K562 (cell line): ENCODE measurements around the gene SPTLC1. TPM values are rescaled to one million over a fixed set of nuclear protein-coding genes. Genes with fewer than 3 reads are reported as not detected.

Experiments used
- ATAC-seq: fragments of 200-7000 bp; cut with Tn5 transposase; 3 replicates; pipeline ENCODE4 v1.9.1; 2020; ENCODE audit warnings: moderate library complexity
- BruUV-seq: library from RNA; stranded (reverse); fragments of 400-500 nt; replicated peaks from 2 replicates; lab custom pipeline; 2021; lab: Mats Ljungman, UMichigan
- CTCF ChIA-PET: fragments of 300-600 bp; formaldehyde crosslinking; extraction: SDS; loops from one replicate; lab custom pipeline; 2021; ENCODE audit warnings: low intra/inter-chr PET ratio; lab: Yijun Ruan, JAX
- POLR2A ChIA-PET: fragments of 300-600, 350-650 bp; sonication (Branson Sonifier 250); formaldehyde crosslinking; extraction: SDS; loops from one replicate; lab custom pipeline; 2021; ENCODE audit warnings: antibody characterized with exemption, inconsistent platforms; lab: Yijun Ruan, JAX
- DNase-seq, 4 experiments: peaks; one replicate each; pipeline versions ENCODE4 v3.0.0 to v3.0.0-alpha.2; 2011 to 2018; ENCODE audit warnings: low spot score in 3 of 4, mixed read lengths in 3 of 4; ENCODE audit errors: extremely low read depth in 1 of 4
- FAIRE-seq: peaks from 2 replicates; lab custom pipeline; 2011; peaks lifted over from hg19 to GRCh38; lab: Jason Lieb, UNC
- H2AFZ ChIP-seq: 2 replicates; pipeline ENCODE4 v1.6.0; 2011; ENCODE audit warnings: low read depth, low read length, control low read depth, inconsistent platforms
- H3K27ac ChIP-seq: fragments of 200-600 bp; 3 replicates; pipeline ENCODE4 v1.8.0; 2011; ENCODE audit warnings: low read depth, mild to moderate bottlenecking, control low read depth, inconsistent platforms, low read length, moderate library complexity, mixed read lengths; ENCODE audit errors: extremely low read depth
- H3K27me3 ChIP-seq, 2 experiments: fragments of 300-600 bp in 1 of 2; 2 replicates in 1 of 2; 3 replicates in 1 of 2; pipeline versions ENCODE4 v1.6.0 to v1.8.0; 2011; ENCODE audit warnings: inconsistent platforms in 2 of 2, low read length in 2 of 2, mild to moderate bottlenecking in 1 of 2, mixed read lengths in 1 of 2, moderate library complexity in 1 of 2; ENCODE audit not compliant: control insufficient read depth in 2 of 2, insufficient read depth in 2 of 2
- H3K36me3 ChIP-seq: fragments of 300-600 bp; 3 replicates; pipeline ENCODE4 v1.8.0; 2011; ENCODE audit warnings: mild to moderate bottlenecking, low read length, inconsistent platforms; ENCODE audit not compliant: control insufficient read depth, insufficient read depth
- H3K4me1 ChIP-seq, 2 experiments: fragments of 200-600 bp in 1 of 2; replicated peaks in 1 of 2; 2 replicates in 1 of 2; 3 replicates in 1 of 2; pipeline versions ENCODE4 v1.5.1 to v1.8.0; 2011; ENCODE audit warnings: inconsistent platforms in 2 of 2, low read length in 2 of 2, mild to moderate bottlenecking in 1 of 2, mixed read lengths in 1 of 2, moderate library complexity in 1 of 2; ENCODE audit not compliant: control insufficient read depth in 2 of 2, insufficient read depth in 2 of 2
- H3K4me2 ChIP-seq: 2 replicates; pipeline ENCODE4 v1.6.1; 2011; ENCODE audit warnings: low read length, control low read depth, inconsistent platforms, mixed read lengths; ENCODE audit not compliant: insufficient read depth
- H3K4me3 ChIP-seq: fragments of 200-600 bp; sonication (generic), shearing (Covaris generic); 2 replicates; pipeline ENCODE4 v1.5.1; 2016; ENCODE audit warnings: control low read depth, inconsistent platforms
- H3K79me2 ChIP-seq: fragments of 200-600 bp; 3 replicates; pipeline ENCODE4 v1.8.0; 2011; ENCODE audit warnings: low read length, inconsistent platforms; ENCODE audit not compliant: control insufficient read depth, insufficient read depth
- H3K9ac ChIP-seq, 2 experiments: 2 replicates each; pipeline versions ENCODE4 v1.6.0 to v1.6.1; 2011; ENCODE audit warnings: low read depth in 2 of 2, low read length in 2 of 2, control low read depth in 1 of 2, inconsistent platforms in 1 of 2, mild to moderate bottlenecking in 1 of 2, mixed read lengths in 1 of 2; ENCODE audit not compliant: insufficient read depth in 1 of 2
- H3K9me1 ChIP-seq: one replicate; pipeline ENCODE4 v1.6.0; 2011; ENCODE audit warnings: inconsistent platforms, mild to moderate bottlenecking, low read length, moderate library complexity; ENCODE audit not compliant: control insufficient read depth, insufficient read depth
- H3K9me3 ChIP-seq: replicated peaks from 2 replicates; pipeline ENCODE4 v1.5.1; 2011; ENCODE audit warnings: low read depth, low read length, inconsistent platforms; ENCODE audit not compliant: control insufficient read depth, insufficient read depth
- H4K20me1 ChIP-seq: replicated peaks from 2 replicates; pipeline ENCODE4 v1.6.1; 2011; ENCODE audit warnings: low read length, inconsistent platforms, mixed read lengths; ENCODE audit not compliant: control insufficient read depth, insufficient read depth
- BDP1 ChIP-seq: IDR thresholded peaks from 3 replicates; pipeline ENCODE4 v1.6.1; 2011; ENCODE audit not compliant: insufficient read length, insufficient read depth
- ELF1 ChIP-seq: fragments of 200-800 bp; sonication (Bioruptor generic); IDR thresholded peaks from 2 replicates; pipeline ENCODE4 v1.6.1; 2016; ENCODE audit warnings: missing genetic modification characterization, missing compliant biosample characterization
- KAT2B ChIP-seq: IDR thresholded peaks from one replicate; pipeline ENCODE4 v1.6.1; 2012; ENCODE audit warnings: low read depth, mild to moderate bottlenecking, control low read depth, inconsistent platforms, low read length, moderate library complexity
- NFRKB ChIP-seq: fragments of 450-650 bp; IDR thresholded peaks from 2 replicates; pipeline ENCODE4 v1.6.1; 2016; ENCODE audit warnings: low read depth
- NRF1 ChIP-seq, 2 experiments: fragments of 450-650 bp; IDR thresholded peaks in 1 of 2; conservative IDR thresholded peaks in 1 of 2; 2 replicates each; pipeline ENCODE4 v1.6.1; 2014; ENCODE audit warnings: mild to moderate bottlenecking in 2 of 2
- NUFIP1 ChIP-seq: fragments of 450-650 bp; IDR thresholded peaks from 2 replicates; pipeline ENCODE4 v1.6.1; 2018; ENCODE audit not compliant: partially characterized antibody
- ZKSCAN1 ChIP-seq: fragments of 150-350 bp; IDR thresholded peaks from 2 replicates; pipeline ENCODE4 v1.6.1; 2016; ENCODE audit warnings: low read depth, low read length
- ZNF830 ChIP-seq: fragments of 250-450 bp; sonication (Bioruptor Pico); IDR thresholded peaks from 2 replicates; pipeline ENCODE4 v1.5.0; 2021; ENCODE audit warnings: mild to moderate bottlenecking
- WGBS: fragments of 100-300 bp; shearing (Covaris generic); methylation state at CpG from one replicate; pipeline ENCODE4 v1.1.6; 2016; ENCODE audit warnings: low coverage, mixed read lengths; ENCODE audit not compliant: insufficient coverage; ENCODE audit errors: missing lambda C conversion rate; 5-methylcytosine and 5-hydroxymethylcytosine counted together
- in situ Hi-C: fragments of 300-500 bp; cut with MboI; formaldehyde crosslinking; loops from 4 replicates; pipeline ENCODE4 v1.15.0; 2018; ENCODE audit warnings: inconsistent platforms, mixed read lengths
- intact Hi-C: fragments of 100-400 bp; cut with micrococcal nuclease; formaldehyde crosslinking; loops from 2 replicates; pipeline ENCODE4 v1.14.2; 2022
- polyA plus RNA-seq, 8 experiments: library from polyadenylated mRNA; depleted of rRNA in 4 of 8; stranded (reverse) in 5 of 8; unstranded in 3 of 8; fragments of >200 nt; fragmentation: Nextera tagmentation in 2 of 8; fragmentation: Illumina TruSeq in 1 of 8; extraction: Ambion mirVana in 2 of 8; extraction: Trizol in 1 of 8; gene quantifications; 2 replicates each; pipeline versions ENCODE4 v1.2.1 to v1.2.3, GENCODE V29; 2011 to 2014; ENCODE audit warnings: inconsistent platforms in 1 of 8, missing spikeins in 1 of 8
- total RNA-seq, 7 experiments: library from RNA; depleted of rRNA in 6 of 7; stranded (reverse); fragments of >200 nt in 6 of 7; fragmentation: Illumina TruSeq in 2 of 7; extraction: Trizol in 2 of 7; gene quantifications; 2 replicates each; pipeline versions ENCODE4 v1.2.1 to v1.2.3, GENCODE V29; 2011 to 2021; ENCODE audit warnings: low replicate concordance in 1 of 7
- TF ChIP-seq, protein P1 (sequence below): fragments of 450-650 bp; IDR thresholded peaks from 2 replicates; pipeline ENCODE4 v1.6.1; 2014; ENCODE audit warnings: low read depth, mild to moderate bottlenecking, moderate library complexity, borderline replicate concordance
- TF ChIP-seq, protein P2 (sequence below): fragments of 450-650 bp; IDR thresholded peaks from 2 replicates; pipeline ENCODE4 v1.6.1; 2016; ENCODE audit warnings: antibody characterized with exemption
- TF ChIP-seq, protein P3 (sequence below), 2 experiments: fragments of 250-450 bp in 1 of 2; fragments of 450-650 bp in 1 of 2; sonication (Bioruptor Pico) in 1 of 2; IDR thresholded peaks; 2 replicates each; pipeline versions ENCODE4 v1.6.1 to v1.8.0; 2016 to 2021; ENCODE audit warnings: mild to moderate bottlenecking in 2 of 2, moderate library complexity in 2 of 2, missing compliant biosample characterization in 1 of 2, missing genetic modification characterization in 1 of 2
- TF ChIP-seq, protein P4 (sequence below): fragments of 450-650 bp; IDR thresholded peaks from 2 replicates; pipeline ENCODE4 v1.6.1; 2017; ENCODE audit warnings: antibody characterized with exemption, mild to moderate bottlenecking

The SPTLC1 gene
- total and polyA plus RNA-seq, 9 of the 15 experiments (the other 6 are each of a cell fraction or from before 2014, with no cell fraction given): 58.8 to 125 (median 84.5) TPM

DNA sequence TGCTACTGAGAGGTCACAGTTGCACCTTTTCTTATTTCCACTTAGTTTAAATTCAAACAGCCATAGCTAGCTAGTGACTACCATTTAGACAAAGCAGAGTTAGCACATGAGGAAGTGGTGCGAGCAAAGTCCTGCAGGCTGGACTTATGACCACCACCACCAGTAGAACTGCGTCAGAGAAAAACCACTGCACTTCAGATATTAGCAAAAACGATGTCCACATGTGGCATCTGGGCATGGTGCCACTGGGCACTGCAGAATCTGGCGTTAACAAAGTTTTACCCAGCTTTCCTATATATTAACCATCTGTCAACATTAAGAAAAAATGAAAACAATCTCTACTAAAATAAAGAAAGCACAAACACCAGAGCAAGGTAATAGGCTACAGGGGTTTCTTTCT is 80.1 kb downstream of the SPTLC1 start (continued):
- TF ChIP-seq ELF1 (tag): no peak
- TF ChIP-seq, protein P1, sequence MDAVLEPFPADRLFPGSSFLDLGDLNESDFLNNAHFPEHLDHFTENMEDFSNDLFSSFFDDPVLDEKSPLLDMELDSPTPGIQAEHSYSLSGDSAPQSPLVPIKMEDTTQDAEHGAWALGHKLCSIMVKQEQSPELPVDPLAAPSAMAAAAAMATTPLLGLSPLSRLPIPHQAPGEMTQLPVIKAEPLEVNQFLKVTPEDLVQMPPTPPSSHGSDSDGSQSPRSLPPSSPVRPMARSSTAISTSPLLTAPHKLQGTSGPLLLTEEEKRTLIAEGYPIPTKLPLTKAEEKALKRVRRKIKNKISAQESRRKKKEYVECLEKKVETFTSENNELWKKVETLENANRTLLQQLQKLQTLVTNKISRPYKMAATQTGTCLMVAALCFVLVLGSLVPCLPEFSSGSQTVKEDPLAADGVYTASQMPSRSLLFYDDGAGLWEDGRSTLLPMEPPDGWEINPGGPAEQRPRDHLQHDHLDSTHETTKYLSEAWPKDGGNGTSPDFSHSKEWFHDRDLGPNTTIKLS: no peak
- no peak for TF ChIP-seq KAT2B
- no peak for TF ChIP-seq NRF1 (conservative IDR thresholded peaks at IDR 0.05 in 1 of 2, IDR thresholded peaks at IDR 0.05 in 1 of 2)
- TF ChIP-seq BDP1: no peak
- TF ChIP-seq NFRKB: no peak
- TF ChIP-seq ZNF830 (CRISPR knock-in tag): no peak
- TF ChIP-seq, protein P2, sequence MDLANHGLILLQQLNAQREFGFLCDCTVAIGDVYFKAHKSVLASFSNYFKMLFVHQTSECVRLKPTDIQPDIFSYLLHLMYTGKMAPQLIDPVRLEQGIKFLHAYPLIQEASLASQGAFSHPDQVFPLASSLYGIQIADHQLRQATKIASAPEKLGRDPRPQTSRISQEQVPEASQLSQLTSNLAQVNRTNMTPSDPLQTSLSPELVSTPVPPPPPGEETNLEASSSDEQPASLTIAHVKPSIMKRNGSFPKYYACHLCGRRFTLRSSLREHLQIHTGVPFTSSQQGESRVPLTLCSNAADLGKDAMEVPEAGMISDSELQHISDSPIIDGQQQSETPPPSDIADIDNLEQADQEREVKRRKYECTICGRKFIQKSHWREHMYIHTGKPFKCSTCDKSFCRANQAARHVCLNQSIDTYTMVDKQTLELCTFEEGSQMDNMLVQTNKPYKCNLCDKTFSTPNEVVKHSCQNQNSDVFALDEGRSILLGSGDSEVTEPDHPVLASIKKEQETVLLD: no peak

DNA sequence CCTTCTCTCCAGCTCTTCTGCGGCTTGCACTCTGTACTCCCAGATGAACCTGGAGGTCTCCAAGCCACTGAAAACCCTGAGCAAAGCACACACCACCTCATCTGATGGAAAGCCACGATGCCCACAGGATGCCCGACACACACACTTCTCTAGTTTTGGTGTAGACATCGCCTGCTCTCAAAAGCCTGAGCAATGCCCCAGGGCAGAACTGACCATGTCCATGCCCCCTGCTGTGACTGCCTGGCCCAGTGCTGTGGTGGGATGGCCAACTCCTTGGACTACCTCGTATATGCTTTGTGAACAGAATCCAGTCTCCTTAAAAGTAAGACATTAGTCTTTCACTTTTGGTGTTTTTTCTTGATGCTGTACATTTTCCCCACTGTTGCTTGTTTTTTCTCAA is 81.2 kb downstream of the SPTLC1 start:
- no TSS peak for BruUV-seq
- FAIRE-seq (no peak), DNase-seq (no peak), ATAC-seq (no peak)
- Histone ChIP-seq H3K79me2 (no peaks in the 10 kb centered on the region), H3K36me3 (peaks cover 76% of the 10 kb centered on the region; the same call in 2 of the 3 replicates), H3K27ac (no peak overlapping the region), H2AFZ (no peak overlapping the region), H3K4me3 (no peak overlapping the region), H3K27me3 (no peaks in the 10 kb centered on the region), H3K4me1 (no peaks in the 10 kb centered on the region), H3K4me2 (no peak overlapping the region), H3K9me1 (no peaks in the 10 kb centered on the region), H3K9ac (no peak overlapping the region), H4K20me1 (no peaks in the 10 kb centered on the region), H3K9me3 (no peaks in the 10 kb centered on the region)
- POLR2A ChIA-PET: interaction anchor here (0.6 kb wide), 1 partner anchor 13 kb away, joined by 3 read pairs; no protein-coding TSS in a partner anchor
- WGBS: 98% methylated on average over 5 of the region's 5 CpGs
- CTCF ChIA-PET: no interaction called here
- intact Hi-C loops: no loop called here
- in situ Hi-C loops: no loop called here
- no peak for TF ChIP-seq NUFIP1
- TF ChIP-seq, protein P1: no peak
- TF ChIP-seq, protein P3, sequence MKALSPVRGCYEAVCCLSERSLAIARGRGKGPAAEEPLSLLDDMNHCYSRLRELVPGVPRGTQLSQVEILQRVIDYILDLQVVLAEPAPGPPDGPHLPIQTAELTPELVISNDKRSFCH (CRISPR knock-in tag; IDR thresholded peaks at IDR 0.05): no peak
- TF ChIP-seq, protein P3 (tag; IDR thresholded peaks at IDR 0.05): no peak
- TF ChIP-seq, protein P4, sequence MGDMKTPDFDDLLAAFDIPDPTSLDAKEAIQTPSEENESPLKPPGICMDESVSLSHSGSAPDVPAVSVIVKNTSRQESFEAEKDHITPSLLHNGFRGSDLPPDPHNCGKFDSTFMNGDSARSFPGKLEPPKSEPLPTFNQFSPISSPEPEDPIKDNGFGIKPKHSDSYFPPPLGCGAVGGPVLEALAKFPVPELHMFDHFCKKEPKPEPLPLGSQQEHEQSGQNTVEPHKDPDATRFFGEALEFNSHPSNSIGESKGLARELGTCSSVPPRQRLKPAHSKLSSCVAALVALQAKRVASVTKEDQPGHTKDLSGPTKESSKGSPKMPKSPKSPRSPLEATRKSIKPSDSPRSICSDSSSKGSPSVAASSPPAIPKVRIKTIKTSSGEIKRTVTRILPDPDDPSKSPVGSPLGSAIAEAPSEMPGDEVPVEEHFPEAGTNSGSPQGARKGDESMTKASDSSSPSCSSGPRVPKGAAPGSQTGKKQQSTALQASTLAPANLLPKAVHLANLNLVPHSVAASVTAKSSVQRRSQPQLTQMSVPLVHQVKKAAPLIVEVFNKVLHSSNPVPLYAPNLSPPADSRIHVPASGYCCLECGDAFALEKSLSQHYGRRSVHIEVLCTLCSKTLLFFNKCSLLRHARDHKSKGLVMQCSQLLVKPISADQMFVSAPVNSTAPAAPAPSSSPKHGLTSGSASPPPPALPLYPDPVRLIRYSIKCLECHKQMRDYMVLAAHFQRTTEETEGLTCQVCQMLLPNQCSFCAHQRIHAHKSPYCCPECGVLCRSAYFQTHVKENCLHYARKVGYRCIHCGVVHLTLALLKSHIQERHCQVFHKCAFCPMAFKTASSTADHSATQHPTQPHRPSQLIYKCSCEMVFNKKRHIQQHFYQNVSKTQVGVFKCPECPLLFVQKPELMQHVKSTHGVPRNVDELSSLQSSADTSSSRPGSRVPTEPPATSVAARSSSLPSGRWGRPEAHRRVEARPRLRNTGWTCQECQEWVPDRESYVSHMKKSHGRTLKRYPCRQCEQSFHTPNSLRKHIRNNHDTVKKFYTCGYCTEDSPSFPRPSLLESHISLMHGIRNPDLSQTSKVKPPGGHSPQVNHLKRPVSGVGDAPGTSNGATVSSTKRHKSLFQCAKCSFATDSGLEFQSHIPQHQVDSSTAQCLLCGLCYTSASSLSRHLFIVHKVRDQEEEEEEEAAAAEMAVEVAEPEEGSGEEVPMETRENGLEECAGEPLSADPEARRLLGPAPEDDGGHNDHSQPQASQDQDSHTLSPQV: no peak
- TF ChIP-seq ZKSCAN1: no peak
